GM12801 (cell line): ENCODE data around the gene BBS5.

Source experiments
- TF ChIP-seq, protein P1 (sequence below): IDR thresholded peaks from one replicate; pipeline ENCODE4 v1.5.1; 2011; ENCODE audit warnings: control low read depth; ENCODE audit not compliant: insufficient read length; ENCODE audit errors: extremely low read depth

BBS5 gene

DNA sequence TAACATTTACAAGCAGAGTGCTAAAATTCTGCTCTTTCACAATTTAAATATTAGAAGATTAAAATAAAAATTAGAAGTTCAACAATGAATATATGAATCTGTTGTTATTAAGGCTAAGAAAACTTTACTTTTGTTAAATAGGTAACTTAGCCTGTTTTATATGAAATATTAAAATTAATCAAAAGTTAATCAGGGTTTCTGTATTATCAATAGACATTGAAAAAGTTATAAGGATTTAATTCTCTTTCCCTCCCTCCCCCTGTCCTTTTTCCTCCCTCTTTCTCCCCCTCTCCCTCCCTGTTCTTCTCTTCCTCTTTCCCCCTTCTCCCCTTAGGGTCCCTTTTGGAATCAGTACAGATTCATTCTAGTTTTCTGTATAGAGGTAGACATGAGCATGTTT lies 12.1 kb downstream of the BBS5 start:
- TF ChIP-seq, protein P1, sequence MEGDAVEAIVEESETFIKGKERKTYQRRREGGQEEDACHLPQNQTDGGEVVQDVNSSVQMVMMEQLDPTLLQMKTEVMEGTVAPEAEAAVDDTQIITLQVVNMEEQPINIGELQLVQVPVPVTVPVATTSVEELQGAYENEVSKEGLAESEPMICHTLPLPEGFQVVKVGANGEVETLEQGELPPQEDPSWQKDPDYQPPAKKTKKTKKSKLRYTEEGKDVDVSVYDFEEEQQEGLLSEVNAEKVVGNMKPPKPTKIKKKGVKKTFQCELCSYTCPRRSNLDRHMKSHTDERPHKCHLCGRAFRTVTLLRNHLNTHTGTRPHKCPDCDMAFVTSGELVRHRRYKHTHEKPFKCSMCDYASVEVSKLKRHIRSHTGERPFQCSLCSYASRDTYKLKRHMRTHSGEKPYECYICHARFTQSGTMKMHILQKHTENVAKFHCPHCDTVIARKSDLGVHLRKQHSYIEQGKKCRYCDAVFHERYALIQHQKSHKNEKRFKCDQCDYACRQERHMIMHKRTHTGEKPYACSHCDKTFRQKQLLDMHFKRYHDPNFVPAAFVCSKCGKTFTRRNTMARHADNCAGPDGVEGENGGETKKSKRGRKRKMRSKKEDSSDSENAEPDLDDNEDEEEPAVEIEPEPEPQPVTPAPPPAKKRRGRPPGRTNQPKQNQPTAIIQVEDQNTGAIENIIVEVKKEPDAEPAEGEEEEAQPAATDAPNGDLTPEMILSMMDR = no peak

GRCh38 chr2:169493360-169493759 lies 14.1 kb downstream of the BBS5 start:
- TF ChIP-seq, protein P1 = no peak

GRCh38 chr2:169495310-169495928 lies 16.1 kb downstream of the BBS5 start:
- TF ChIP-seq, protein P1 = no peak

DNA sequence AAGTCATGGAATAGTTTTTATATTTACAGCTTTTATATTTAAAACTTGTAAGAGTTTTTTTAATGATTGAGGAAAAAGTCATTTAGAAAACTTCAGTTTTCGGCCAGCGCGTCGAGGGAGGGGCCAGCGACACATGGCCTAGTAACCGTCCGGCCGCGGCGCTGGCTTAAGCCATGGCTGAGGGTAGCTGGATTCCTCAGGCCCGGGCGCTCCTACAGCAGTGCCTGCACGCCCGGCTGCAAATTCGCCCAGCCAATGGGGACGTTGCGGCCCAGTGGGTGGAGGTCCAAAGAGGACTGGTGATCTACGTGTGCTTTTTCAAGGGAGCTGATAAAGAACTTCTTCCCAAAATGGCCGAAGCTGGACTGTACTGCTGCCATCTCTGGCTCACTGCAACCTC lies 25.4 kb downstream of the BBS5 start:
- TF ChIP-seq, protein P1 = no peak

DNA sequence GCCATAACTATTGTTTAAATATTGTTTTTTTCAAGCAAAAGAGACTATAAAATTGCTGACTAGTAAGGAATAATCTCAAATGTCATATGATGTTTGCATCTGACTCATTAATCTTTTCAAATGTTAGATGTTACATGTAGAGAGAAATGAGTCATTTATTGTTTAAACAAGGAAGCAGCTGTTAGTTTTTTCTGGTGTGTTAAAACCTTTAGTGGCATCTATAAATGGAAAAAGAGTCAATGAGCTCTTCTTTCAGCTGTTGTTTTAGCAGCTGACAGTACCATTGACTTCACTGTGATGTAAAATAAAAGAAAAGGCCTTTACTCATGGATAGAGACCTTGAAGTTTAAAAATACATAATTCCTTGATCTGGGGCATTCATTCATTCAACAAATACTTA lies 28.4 kb downstream of the BBS5 start:
- TF ChIP-seq, protein P1 = no peak

GRCh38 chr2:169509298-169509885 lies 30.1 kb downstream of the BBS5 start, which contains the start of gene KLHL41:
TSS of gene KLHL41 (plus strand) at chr2:169509702. CDS start at chr2:169509779, 77 bp downstream.
- TF ChIP-seq, protein P1 = no peak

GRCh38 chr2:169509955-169510354 lies 30.7 kb downstream of the BBS5 start:
- TF ChIP-seq, protein P1 = no peak
